Neutrophil (primary cell): ENCODE measurements around the gene DLG5.

Source experiments
- H3K27ac ChIP-seq: fragments of 200-600 bp; sonication (generic); 2 replicates; pipeline ENCODE4 v1.5.1; 2016; ENCODE audit warnings: mild to moderate bottlenecking, moderate library complexity
- H3K27me3 ChIP-seq: fragments of 200-600 bp; sonication (generic); 2 replicates; pipeline ENCODE4 v1.6.0; 2016; ENCODE audit warnings: mild to moderate bottlenecking
- H3K36me3 ChIP-seq: fragments of 200-600 bp; sonication (generic); 2 replicates; pipeline ENCODE4 v1.5.1; 2017
- H3K4me1 ChIP-seq, 2 experiments: fragments of 200-600 bp in 1 of 2; sonication (generic) in 1 of 2; 1 replicate in 1 of 2; 2 replicates in 1 of 2; pipeline versions ENCODE4 v1.5.1 to v1.6.1; 2013 to 2016; ENCODE audit warnings: low read depth in 1 of 2, low read length in 1 of 2, mild to moderate bottlenecking in 1 of 2, moderate library complexity in 1 of 2; ENCODE audit not compliant: control insufficient read depth in 1 of 2, insufficient read depth in 1 of 2
- H3K4me3 ChIP-seq, 2 experiments: fragments of 200-600 bp in 1 of 2; sonication (generic) in 1 of 2; 1 replicate in 1 of 2; 2 replicates in 1 of 2; pipeline ENCODE4 v1.5.1; 2013 to 2016; ENCODE audit warnings: low read depth in 1 of 2, low read length in 1 of 2, mild to moderate bottlenecking in 1 of 2, moderate library complexity in 1 of 2
- H3K9me3 ChIP-seq: fragments of 200-600 bp; sonication (generic); 2 replicates; pipeline ENCODE4 v1.5.1; 2016
- CTCF ChIP-seq: fragments of 200-600 bp; sonication (generic); IDR thresholded peaks from 2 replicates; pipeline ENCODE4 v1.5.1; 2016; ENCODE audit warnings: antibody characterized with exemption

The DLG5 gene

DNA sequence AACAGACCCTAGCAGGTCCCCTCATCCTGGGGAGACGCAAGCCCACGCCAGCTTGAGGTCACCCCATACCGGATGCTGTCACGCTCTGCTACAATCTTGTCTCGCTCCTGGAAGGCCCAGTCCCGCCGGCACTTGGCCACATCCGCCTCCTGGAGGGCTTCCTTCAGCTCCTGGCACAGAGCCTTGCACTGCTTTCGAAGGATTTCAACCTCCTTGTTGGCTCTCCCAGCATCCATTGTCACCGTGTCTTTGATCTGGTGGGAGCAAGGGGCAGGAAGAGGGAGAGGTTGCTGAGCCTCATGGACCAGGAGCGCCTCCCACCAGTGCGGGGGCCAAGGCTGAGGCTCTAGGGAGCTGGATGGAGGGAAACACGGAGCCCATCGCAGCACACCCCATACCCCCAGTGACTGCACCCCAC is 90.9 kb downstream of the DLG5 start:
- Histone ChIP-seq H3K4me3 (peak overlapping the region; percentile 0 to 5), H3K9me3 (no peaks in the 10 kb centered on the region), H3K36me3 (no peaks in the 10 kb centered on the region), H3K4me1 (peaks cover 11 to 14% of the 10 kb centered on the region in 2 experiments), H3K27me3 (no peaks in the 10 kb centered on the region), H3K27ac (peak overlapping the region; percentile 90)
- no peak for TF ChIP-seq CTCF

DNA sequence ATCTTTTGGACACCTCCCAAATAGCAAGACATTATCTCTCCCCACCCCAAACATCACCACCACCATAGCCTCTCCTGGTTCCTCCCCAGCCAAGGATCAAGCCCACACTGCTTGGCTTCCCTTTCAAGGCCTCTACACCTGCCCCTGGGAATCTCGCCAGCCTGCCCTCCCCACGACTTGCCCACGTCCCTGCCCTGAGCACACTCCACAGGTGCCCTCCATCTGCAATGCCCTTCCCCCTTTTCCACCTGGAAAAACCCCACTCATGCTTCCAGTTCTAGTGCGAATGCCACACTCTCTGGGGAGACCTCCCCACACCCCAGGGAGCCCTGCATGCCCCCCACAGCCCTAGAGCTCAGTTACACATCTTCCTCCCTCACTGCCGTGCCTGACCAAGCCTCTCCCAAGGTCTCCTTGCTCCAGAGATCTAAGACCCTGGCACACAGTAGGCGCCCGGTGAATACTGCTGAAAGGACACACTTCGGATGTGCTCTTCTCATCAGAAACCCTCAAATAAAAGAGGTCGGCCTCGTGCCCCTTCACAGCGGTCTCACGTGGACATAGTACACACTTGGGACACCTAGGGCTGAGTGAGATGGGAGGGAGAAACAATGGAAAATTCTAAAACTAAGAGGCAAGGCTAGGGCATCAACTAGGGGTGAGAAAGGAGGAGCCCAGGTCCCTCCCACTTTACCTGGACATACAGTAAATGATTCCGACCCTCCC is 91.4 kb downstream of the DLG5 start:
- H3K9me3 ChIP-seq: no peaks in the 10 kb centered on the region
- H3K4me3 ChIP-seq: no peak overlapping the region
- peaks cover 11 to 14% of the 10 kb centered on the region in 2 experiments for H3K4me1 ChIP-seq
- H3K27me3 ChIP-seq: no peaks in the 10 kb centered on the region
- TF ChIP-seq CTCF: no peak
- no peaks in the 10 kb centered on the region for H3K36me3 ChIP-seq
- peak overlapping the region; percentile 90 for H3K27ac ChIP-seq

GRCh38 chr10:77834540-77834939 is 92.0 kb downstream of the DLG5 start:
- H3K4me1 ChIP-seq: peaks cover 11 to 14% of the 10 kb centered on the region in 2 experiments
- TF ChIP-seq CTCF: no peak
- no peaks in the 10 kb centered on the region for H3K27me3 ChIP-seq
- H3K36me3 ChIP-seq: no peaks in the 10 kb centered on the region
- no peak overlapping the region for H3K27ac ChIP-seq
- H3K4me3 ChIP-seq: no peak overlapping the region
- H3K9me3 ChIP-seq: no peaks in the 10 kb centered on the region

DNA sequence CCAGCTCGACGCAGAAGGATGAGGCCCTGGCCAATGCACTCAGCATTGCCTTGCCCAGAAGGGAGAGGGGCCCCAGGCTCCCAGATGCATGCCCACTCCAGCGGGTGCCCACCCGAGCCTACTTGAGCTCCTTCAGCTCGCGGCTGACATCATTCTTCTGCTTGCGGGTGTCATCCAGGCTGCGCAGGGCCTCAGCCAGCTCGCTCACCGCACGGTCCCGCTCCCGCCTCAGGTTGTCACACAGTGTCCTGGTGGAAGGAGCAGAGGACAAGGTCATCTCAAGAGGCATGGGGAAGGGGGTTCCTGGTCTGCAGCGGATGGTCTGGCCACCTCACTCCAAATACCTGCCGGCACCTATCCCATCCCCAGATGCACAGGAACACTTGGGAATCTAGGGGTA is 92.8 kb downstream of the DLG5 start:
- Histone ChIP-seq H3K9me3 (no peaks in the 10 kb centered on the region), H3K27me3 (no peaks in the 10 kb centered on the region), H3K27ac (no peak overlapping the region), H3K4me3 (no peak overlapping the region), H3K36me3 (no peaks in the 10 kb centered on the region), H3K4me1 (peaks cover 11 to 14% of the 10 kb centered on the region in 2 experiments)
- TF ChIP-seq CTCF: no peak

DNA sequence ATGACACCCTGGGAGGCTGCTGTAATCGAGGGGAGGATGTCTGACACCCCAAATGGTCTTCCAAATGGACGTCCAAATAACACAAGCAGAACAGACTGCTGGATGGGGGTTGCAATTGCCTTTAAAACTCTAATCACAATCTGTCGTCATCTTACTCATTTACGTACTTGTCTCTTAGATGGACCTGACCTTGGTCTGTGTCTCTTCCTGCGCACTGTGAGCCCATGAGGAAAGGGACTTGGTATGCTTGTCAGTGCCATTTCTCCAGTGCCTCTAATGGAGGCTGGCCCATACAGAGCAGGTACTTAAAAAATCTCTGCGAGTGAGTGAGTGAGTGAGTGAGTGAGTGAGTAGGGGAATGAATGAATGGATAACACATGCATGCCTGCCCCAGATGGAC is 93.3 kb downstream of the DLG5 start:
- Histone ChIP-seq H3K27me3 (no peaks in the 10 kb centered on the region), H3K27ac (no peak overlapping the region), H3K4me1 (peaks cover 11 to 14% of the 10 kb centered on the region in 2 experiments), H3K36me3 (no peaks in the 10 kb centered on the region), H3K4me3 (no peak overlapping the region), H3K9me3 (no peaks in the 10 kb centered on the region)
- no peak for TF ChIP-seq CTCF
